NCI-H524 (cell line): ENCODE data around the gene ZNF451.
A peak's percentile ranks its signal among the peaks of the same experiment; 100 is the strongest.
"Not testable (repeated sequence)": the region's sequence is repeated elsewhere in the genome, so short reads cannot be mapped to it uniquely, and the experiment has no call there.

Experiments used
- DNase-seq, 2 experiments: peaks; one replicate each; lab custom pipeline; 2025; lab: John Stamatoyannopoulos, UW

Gene ZNF451, protein sequence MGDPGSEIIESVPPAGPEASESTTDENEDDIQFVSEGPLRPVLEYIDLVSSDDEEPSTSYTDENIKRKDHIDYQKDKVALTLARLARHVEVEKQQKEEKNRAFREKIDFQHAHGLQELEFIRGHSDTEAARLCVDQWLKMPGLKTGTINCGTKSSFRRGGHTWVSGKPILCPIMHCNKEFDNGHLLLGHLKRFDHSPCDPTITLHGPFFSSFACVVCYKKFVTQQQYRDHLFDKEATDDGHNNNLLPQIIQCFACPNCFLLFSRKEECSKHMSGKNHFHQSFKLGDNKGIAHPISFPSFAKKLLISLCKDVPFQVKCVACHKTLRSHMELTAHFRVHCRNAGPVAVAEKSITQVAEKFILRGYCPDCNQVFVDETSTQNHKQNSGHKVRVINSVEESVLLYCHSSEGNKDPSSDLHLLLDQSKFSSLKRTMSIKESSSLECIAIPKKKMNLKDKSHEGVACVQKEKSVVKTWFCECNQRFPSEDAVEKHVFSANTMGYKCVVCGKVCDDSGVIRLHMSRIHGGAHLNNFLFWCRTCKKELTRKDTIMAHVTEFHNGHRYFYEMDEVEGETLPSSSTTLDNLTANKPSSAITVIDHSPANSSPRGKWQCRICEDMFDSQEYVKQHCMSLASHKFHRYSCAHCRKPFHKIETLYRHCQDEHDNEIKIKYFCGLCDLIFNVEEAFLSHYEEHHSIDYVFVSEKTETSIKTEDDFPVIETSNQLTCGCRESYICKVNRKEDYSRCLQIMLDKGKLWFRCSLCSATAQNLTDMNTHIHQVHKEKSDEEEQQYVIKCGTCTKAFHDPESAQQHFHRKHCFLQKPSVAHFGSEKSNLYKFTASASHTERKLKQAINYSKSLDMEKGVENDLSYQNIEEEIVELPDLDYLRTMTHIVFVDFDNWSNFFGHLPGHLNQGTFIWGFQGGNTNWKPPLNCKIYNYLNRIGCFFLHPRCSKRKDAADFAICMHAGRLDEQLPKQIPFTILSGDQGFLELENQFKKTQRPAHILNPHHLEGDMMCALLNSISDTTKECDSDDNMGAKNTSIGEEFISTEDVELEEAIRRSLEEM

DNA sequence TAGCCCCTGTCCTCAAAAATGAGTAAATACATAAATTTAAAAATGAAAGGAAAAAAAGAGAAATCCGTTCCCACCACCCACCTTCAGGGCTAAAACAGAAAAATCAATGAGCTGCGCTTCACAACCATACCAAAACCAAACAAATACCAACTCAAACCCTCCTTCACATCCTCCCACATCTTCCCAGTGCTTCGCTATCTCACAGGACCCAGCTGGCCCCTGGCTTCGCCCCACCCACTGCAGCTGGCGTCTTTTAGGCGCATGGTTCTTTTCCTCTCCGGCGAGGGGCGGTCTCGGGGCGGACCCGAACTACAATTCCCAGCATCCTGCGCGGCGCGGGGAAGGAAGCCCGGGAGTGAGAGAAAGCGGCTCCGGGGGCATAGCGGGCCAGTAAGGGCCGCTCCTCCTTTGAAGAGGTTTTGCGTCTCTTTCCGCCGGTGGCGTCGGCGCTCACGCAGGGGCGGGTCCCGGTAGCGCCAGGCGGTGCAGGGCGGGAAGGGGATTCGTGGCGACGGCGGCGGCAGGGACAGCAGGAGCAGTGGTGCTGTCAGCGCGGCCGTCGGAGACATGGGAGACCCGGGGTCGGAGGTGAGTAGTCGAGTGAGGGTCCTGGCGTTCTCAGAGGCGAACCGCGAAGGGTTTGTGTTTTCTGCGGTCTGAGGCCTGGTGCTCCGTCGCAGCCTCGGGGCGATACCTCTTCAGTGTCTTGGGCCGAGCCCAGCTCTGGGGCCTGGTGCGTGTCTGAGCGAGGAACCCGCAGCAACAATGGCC, at the start of gene ZNF451:
Gene ZNF451, plus strand, starts transcription at position 502 of the 771 bp plus-strand sequence. Its CDS starts 66 bp downstream, at position 568.
- DNase-seq, result peak; percentile 98

DNA sequence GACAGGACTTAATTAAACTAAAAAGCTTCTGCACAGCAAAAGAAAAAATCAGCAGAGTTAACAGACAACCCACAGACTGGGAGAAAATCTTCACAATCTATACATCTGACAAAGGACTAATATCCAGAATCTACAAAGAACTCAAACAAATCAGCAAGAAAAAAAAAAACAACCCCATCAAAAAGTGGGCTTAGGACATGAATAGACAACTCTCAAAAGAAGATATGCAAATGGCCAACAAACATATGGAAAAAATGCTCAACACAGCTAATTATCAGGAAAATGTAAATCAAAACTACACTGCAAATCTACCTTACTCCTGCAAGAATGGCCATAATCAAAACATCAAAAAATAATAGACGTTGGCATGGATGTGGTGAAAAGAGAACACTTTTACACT, 45.9 kb upstream of the ZNF451 start:
- not testable (repeated sequence) for DNase-seq

DNA sequence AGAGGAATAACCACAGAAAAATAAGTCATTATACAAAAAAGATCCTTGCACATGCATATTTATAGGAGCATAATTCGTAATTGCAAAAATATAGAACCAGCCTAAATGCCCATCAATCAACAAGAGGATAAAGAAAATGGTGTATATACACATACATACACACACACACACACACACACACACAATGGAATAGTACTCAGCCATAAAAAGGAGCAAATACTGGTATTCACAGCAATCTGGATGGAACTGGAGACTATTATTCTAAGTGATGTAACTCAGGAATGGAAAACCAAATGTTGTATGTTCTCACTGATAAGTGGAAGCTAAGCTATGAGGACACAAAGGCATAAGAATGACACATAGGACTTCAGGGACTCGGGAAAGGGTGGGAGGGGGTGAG, 45.4 kb upstream of the ZNF451 start:
- DNase-seq, result no peak

DNA sequence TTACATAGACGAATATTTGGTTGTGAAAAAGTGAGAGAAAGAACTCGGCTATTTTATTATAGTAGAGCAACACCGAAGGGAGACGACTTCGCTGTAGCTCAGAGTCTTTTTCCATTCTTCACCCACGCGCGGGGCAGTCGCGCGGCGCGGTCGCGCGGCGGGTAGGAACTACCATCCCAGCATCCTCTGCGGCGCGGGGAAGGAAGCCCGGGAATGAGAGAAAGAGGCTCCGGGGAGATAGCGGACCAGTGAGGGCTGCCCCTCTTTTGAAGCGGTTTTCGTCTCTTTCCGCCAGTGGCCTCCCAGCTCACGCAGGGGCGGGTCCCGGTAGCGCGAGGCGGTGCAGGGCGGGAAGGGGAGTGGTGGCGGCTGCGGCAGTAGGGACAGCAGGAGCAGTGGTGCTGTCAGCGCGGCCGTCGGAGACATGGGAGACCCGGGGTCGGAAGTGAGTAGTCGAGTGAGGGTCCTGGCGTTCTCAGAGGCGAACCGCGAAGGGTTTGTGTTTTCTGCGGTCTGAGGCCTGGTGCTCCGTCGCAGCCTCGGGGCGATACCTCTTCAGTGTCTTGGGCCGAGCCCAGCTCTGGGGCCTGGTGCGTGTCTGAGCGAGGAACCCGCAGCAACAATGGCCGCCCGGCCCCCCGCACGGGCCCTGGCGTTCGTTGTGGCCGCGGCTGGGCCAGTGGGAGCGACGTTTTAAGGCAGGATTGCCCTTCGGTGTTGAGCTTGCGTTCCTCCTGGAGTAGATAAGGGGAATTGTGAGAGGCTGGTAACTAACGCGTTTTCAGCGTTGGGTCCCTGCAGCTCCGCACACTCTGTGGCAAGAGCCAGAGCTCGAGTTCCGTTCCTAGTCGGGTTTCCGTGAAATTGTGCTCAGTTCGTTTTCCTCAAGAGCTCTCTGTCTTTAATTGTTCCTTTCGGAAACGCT, 43.4 kb upstream of the ZNF451 start, which contains the start of gene KIAA1586:
Gene KIAA1586, plus strand, starts transcription at position 362 of the 925 bp plus-strand sequence. Its CDS starts 63 bp downstream, at position 425.
- DNase-seq, result peak; percentile 77 to 90

DNA sequence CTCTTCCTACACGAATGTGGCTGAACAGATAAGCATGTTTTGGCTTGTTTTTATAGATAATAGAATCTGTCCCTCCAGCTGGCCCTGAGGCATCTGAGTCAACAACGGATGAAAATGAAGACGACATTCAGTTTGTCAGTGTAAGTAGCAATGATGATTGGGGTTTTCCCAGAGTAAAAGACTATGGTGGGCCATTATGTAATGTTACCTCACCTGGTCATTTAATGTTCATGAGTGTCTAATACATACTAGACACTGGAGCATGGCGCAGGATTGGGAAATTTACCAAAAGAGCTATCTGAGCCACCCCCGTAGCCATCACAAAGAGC, 42.8 kb upstream of the ZNF451 start:
- not testable (repeated sequence) for DNase-seq

DNA sequence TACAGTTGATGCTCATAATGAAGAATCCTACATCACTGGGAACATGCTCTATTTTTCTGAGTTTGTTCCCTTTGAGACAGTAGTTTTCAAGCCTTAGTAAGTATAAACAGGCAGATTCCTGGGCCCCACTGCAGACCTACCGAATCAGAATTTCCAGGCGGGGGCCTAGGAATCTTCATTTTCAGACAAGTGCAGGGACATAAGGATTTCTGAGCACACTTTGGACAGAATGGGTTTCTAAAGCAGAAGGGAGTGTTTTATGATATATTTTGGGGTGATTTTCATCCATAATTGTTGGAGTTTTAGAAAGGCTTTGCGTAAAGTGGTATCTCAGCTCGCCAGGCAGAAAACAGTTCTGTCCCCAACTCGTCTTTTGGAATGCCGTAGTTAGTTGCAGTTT, 42.1 kb upstream of the ZNF451 start:
- not testable (repeated sequence) for DNase-seq

DNA sequence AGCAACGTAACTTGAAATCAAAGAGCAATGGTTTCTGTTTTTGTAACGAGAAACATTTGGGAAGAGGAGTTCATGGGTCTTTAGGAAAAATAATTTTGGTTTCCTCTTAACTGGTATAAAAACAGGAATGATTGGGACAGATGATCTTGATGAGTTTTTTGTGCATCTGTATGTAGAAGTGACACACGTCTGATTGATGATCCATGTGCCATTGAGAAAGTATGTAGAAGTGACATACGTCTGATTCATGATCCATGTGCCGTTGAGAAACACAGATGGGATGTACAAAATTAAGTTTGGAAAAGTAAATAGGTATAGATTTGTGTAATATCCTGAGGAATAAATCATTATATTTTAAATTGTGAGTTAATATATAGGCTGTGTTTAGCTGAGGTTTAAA, 41.4 kb upstream of the ZNF451 start:
- no peak for DNase-seq

DNA sequence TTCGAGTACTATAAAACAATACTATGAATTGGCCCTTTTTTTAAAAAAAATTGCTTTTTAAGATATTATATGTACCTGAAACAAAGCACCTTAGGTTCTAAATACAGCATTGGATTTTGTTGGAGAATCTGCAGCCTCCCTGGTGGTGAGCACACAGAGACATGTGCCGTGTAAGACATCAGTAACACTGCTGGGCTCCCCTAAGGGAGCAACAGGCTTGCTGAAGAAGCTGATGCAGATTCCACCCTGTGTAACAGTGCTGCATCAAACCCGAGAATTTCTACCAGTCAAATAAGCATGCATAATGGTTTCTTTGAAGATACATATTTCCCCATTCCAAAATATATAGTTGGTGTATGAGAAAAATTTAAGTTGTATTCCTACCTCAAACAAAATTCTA, 26.1 kb upstream of the ZNF451 start:
- no peak for DNase-seq

DNA sequence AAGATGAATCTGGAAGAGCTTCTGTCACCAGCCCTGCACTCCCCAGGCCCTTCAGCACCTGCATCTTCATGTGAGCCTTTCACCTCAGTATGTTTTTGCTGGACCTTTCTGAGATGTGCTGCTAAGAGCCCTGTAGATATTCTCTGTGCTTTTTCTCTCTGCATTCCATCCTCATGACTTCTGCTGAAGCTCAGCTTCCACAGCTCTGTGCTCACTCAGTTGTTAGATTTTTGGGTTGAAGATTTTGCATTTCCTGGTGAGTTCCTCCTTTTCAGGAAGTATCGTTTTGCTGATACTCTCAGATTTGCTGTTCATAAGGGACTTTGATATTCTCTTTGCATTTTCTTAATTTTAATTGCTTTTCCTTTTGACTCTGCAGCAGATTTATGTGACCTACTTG, 25.2 kb upstream of the ZNF451 start:
- no peak for DNase-seq

DNA sequence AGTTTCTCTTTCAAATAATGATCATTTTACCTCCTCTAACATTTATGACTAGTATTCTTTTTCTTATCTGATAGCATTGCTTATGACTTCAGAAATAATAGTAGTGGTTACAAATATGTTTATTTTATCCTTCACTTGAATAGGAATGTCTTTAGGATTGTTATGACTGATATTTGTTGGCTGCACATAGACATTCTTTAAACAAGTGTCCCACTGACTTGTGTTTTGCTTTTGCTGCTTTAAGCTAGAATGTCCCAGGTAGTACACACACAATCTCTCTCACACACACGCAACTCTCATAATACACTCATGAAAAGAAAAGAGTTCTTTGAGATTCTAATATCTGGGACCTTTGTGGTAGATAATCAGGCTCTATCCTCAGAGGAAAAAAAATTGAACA, 21.9 kb upstream of the ZNF451 start:
- DNase-seq, result no peak

DNA sequence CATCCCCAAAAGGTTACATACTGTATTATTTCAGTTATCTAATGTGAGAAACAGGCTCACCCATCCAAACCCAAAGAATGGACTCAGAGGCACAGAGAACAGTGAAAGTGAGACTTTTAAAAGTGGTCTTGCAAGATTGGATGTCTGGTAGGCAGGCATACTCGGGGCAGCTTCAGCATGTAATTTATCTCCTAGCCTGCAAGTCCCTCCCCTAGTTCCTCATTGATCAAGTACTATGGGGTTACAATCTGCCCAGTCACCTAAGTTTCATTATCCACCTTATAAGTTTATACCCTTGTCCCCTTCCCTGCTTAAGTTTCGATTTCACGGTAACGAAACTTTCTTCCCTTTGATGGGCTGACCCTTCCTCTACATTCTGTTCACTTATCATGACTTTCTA, 20.8 kb upstream of the ZNF451 start:
- DNase-seq, result no peak

DNA sequence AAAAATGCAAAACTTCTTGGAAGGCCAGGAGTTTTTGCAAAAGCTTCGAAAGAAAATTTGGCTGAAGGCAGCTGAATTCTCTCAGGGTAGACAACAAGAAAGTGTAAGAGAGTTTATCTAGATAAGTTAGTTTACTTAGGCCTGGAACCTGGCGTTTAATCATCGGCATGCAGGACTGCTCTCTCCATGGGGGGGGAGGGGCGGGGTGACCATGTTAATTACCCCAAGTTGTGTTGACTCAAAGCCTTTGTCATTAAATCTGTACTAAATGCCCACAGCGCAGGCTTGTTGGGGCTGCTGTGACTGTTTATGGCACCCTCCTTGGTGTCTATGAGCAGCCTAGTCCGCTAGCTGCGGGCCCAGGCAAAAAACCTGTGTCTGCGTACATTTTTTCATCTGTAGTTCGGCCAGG, 20.1 kb upstream of the ZNF451 start:
- DNase-seq, result no peak

DNA sequence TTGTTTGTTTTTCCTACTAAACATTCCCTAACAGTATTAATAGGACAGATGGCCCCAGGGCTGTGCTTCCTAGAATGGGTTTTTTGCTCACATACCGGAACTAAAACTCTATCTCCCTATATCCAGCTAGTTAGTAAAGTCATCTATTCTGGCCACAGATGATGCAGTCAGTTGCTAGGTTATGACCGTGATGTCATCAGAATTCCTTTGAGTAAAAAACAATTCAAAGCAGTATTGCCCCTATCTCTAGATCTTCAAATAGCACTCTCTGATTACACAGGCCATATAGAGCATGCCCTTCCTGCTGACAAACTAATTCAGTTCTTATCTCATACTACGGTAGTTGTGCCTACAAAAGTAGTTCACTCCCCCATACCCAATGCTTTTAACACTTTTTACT, 17.9 kb upstream of the ZNF451 start:
- DNase-seq, result no peak

DNA sequence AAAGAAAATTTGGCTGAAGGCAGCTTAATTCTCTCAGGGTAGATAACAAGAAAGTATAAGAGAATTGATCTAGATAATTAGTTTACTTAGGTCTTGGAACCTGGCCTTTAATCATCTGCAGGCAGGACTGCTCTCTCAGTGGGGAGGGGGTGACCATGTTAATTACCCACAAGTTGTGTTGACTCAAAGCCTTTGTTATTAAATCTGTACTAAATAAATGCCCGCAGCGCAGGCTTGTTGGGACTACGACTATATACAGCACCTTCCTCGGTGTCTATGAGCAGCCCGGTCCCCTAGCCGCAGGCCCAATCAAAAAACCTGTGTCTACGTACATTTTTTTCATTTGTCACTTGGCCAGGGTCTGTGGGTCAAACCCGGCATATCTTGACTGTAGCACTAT, 15.6 kb upstream of the ZNF451 start:
- no peak for DNase-seq

DNA sequence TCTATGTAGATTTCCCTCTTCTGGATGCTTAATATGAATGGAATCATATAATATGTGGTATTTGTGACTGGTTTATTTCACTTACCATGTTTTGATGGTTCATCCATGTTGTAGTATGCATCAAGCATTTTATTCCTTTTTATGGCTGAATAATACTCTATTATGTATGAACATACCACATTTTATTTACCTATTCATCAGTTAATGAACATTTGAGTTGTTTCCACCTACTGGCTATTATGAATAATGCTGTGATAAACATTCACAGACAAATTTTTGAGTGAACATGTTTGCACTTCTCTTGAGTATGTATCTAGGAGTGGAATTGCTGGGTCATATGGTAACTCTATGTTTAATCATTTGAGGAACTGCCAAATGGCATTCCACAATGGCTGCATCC, 14.9 kb upstream of the ZNF451 start:
- DNase-seq, result no peak

DNA sequence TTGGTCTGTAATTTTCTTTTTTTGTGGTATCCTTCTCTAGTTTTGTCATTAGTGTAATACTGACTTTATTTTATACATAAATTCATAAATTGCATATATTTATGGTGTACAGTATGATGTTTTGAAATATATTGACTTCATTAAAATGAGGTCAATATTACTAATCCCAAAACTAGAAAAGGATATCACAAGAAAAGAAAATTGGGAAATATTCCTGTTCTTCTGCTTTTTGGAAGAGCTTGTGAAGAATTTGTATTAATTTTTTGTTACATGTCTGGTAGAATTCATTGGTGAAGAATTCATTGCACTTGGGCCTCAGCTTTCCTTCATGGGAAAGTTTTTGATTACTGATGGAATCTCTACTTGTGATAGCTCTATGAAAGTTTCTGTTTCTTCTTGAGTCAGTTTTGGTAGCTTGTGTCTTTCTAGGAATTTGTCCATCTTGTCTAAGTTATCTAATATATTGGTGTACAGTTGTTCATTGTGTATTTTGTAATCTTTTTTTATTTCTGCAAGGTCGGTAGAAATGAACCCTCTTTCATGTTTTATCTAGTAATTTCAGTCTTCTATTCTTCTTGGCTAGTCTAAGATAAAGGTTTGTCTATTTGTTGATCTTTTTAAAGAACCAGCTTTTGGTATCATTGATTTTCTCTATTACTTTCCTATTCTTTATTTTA, 11.3 kb upstream of the ZNF451 start:
- DNase-seq, result no peak

DNA sequence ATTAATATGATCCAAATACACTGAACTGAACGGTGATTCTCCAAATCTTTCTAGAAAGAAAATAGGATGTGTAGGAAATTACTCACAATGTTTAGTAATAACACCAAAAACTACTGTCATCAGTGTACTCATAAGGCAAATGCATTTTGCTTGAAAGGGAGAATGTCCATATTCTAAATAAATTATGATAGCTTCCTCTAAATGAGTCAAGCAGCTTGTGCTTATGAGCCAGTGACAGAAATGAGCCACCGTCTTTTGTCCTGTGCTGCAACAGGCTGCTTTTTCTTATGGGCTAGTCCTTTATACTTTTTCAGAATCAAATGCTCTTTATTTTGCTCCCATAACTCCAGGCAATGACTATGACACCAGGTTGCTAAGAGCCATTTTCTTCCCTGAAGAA, 4.5 kb upstream of the ZNF451 start:
- DNase-seq, result no peak

DNA sequence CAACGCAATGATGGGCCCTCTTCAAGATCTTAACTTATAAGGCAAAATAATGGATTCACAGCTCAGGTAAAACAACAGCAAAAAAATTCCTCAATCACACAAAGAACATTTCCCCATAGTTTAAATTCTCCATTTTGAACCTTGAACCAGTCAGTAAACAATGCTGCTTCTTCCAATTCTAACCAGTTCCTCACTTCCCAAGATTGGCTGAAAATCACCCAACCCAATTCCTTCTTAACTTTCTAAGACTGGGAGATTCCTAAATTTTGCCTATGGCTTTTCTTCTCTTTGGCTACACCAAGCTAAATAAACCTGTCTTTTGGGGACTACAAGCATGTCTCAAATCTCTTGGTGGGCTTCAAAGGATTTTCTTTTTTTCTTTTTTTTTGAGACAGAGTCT, 3.1 kb upstream of the ZNF451 start:
- DNase-seq, result no peak

DNA sequence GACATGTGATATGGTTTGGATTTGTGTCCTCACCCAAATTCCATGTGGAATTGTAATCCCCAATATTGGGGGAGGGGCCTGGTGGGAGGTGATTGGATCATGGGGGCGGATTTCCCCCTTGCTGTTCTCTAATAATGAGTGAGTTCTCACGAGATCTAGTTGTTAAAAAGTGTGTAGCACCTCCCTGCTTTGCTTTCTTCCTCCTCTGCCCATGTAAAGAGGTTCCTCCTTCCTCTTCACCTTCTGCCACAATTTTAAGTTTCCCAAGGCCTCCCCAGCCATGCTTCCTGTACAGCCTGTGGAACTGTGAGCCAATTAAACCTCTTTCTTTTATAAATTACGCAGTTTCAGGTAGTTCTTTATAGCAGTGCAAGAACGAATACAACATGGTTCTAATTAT, 2.1 kb upstream of the ZNF451 start:
- no peak for DNase-seq

DNA sequence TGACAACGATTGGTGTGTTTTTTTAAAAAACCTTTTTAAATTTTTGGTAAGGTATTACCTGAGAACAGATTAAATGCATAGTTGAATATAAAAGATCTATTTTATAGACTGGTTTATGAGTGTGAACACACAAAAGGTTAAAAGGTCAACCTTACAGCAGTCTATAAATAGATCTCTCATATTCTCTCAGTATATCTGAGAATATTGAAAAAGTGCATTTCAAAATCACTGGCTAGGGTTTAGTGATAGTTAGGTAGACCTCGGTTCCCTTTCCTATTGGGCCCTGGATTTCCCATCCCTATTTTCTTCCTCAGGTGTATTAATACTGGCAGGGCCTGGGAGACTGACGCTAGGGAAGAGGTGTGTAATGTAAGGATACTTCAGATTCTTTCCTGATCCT, 723 bp upstream of the ZNF451 start:
- DNase-seq, result no peak
